Activated T-helper 1 cell treated with Interleukin-2 at 50 U/mL for 16 hours (primary cell): Measurements from ENCODE around the gene SRD5A3.

Source experiments
- DNase-seq: peaks from one replicate; pipeline ENCODE4 v3.0.0-alpha.2; 2020; ENCODE audit warnings: low read depth

SRD5A3 gene

DNA sequence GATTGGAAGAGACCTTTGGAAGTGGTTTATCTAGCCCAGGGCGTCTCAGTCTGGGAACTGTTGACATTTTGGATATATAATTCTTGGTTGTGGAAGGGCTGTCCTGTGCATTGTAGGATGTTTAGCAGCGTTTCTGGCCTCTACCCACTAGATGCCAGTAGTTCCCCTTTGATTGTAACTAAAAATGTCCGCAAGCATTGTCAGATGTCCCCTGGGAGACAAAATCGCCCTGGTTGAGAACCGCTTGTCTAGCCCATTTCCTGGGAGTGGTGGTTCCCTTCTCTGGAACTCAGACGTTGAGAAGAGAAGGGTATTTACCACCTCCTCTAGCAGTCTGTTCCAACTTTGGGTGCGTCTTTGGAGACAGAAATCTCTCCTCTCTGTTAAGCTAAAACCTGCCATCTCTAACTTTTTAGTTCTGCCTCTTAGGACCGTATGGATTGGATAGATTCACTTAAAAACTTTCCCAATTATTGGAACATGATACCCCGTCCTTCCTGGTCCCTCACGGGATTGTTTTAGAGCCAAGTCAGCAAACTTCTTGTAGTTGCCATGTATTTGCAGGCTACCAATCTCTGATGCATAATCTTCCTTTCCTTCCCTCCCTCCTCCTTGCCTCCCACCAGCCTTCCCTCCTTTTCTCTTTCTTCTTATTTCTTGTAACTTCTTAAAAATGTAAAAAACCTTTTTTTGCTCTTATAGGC is 63.6 kb downstream of the SRD5A3 start:
- DNase-seq: no peak

DNA sequence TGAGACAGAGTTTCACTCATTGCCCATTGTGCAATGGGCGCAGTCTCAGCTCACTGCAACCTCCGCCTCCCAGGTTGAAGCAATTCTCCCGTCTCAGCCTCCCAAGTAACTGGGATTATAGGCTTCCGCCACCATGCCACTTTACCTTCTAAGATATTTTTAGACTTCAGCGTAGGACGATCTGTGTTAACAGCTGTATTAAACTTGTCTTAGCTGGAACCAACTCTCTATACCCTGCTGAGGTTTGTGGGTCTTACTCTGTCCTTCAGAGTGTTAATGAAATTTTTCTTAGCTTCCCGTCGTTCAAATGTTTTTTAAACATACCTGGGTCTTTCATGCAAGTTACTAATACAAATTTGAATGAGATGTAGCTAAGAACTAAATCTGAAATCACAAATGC is 64.4 kb downstream of the SRD5A3 start:
- DNase-seq: no peak

DNA sequence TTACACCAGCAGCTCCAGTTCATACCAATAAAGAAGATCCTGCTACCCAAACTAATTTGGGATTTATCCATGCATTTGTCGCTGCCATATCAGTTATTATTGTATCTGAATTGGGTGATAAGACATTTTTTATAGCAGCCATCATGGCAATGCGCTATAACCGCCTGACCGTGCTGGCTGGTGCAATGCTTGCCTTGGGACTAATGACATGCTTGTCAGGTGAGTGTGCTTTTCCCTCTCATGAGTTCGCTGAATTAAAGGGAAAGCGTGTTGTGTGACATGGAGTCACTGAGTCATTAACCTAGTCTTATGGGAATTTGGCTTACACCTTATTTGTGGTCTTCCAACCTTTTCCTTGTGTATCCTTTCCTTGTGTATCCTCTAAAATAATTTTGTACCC is 65.6 kb downstream of the SRD5A3 start:
- no peak for DNase-seq

DNA sequence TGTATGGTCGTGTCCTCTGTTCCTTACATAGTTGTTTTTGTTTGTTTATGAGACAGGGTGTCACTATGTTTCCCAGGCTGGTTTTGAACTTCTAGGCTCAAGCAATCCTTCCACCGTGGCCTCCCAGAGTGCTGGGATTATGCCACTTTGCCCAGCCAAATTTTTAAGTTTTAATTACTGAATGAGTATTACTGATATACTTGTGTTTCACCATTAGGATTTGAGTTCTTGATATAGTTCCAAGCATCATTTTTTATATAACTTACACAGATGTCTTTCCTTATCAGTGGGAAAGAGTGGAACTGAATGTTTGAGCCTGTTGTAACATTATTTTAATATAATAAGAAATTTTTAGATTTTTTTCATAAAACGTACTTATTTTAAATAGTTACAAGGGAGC is 70.1 kb downstream of the SRD5A3 start:
- DNase-seq: no peak
